GM18502 (cell line): ENCODE measurements around the gene RABL3.
"Not testable (repeated sequence)": the region's sequence is repeated elsewhere in the genome, so short reads cannot be mapped to it uniquely, and the experiment has no call there.

Experiments
- ATAC-seq: cut with Tn5 transposase; IDR thresholded peaks from one replicate; pipeline ENCODE4 v1.9.1; 2021; ENCODE audit warnings: mild to moderate bottlenecking; ENCODE audit not compliant: unreplicated experiment, poor library complexity

Gene RABL3

GRCh38 chr3:120650311-120650710 lies 92.0 kb downstream of the RABL3 start:
- no peak for ATAC-seq

DNA sequence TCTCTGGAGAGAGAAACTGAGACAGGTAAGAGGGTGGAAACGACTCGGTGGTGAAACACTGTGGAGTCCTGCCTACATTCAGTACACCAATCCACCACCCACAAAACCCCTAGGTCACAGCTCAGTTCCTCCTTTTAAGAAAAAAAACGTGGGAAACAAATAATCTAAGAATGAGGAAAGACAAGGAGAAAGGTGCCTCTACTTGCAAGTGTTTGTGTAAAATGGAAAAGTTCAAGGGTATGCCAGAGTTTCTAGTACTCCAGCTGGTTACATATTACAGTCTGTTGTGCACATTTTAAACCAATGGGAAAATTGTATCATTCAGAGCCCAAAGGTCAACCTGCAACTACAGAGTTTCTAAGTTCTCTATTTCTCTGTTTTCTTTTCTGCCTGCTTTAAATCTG lies 92.5 kb downstream of the RABL3 start:
- ATAC-seq, result no peak

DNA sequence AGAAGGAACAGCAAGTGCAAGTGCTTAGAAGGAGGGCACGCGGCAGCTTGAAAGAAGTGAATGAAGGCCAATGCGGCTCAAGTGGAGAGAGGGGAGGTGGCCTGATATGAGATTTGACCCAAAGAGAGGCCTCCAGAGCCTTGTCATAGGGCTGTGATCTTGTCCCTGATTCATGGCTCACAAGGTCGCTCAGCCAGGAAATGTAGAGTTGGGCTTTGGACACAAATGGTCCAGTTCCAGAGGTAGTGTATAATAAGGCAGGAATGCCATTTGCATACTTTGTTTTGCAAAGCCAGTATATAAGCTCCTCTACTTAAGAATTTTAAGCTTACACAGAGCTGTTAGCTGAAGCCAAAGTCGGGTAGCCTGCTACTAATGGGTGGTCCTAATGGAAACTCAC lies 94.0 kb downstream of the RABL3 start:
- ATAC-seq, result no peak

- ATAC-seq, result no peak
These were observed 95.4 kb downstream of the RABL3 start for GRCh38 chr3:120646771-120647432.

- ATAC-seq, result no peak
These were observed 97.1 kb downstream of the RABL3 start for GRCh38 chr3:120645083-120645845.

DNA sequence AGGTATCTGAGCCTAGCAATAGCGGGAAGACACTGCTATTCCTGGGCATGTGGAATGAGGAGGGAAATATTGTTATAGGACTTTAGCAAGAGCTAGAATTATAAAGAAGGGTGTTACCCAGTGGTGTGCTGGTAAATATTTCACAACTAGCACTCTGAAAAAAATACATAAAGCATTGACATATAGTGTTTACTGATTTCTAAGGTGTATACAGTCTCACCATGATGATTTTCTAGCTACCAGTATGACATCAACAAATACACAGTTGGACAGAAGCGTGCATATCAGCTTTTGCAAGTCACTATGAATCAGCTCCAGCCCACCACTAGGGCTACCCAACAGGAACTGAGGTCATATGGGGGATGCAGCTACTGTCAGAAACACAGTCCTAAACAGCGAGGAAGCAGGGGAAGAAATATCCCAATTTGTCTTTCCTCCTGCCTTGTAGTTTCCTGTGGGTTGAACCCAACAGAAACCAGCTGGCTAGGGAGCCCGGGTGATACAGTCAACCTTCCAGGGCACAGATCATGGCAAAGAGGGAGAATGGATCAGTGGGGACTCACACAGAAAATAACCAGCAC lies 99.9 kb downstream of the RABL3 start:
- no peak for ATAC-seq

DNA sequence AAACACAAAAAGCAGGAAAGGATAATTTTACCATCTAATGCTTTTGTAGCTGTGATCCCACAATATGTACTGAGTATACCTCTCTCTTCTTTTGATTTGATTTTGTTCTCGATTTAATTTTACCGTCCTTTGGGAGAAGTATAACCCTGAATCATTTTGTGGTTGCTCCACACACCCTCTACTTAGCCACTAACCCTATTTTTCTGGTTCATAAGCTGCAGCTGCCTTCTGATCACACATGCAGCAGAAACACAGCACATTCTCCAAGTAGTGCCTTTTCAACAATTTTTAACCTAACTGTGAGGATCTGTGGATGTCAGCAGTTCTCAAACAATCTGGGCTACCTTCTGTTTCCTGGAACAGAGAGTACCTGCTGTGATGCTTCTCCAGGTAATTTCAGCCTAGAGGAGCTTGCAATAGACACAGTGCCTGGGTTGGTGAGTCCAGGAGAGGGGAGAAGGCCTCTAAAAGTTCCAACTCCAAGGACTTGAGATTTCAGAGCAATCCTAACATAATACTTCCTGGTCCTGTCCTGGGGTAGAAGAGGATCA lies 100.5 kb downstream of the RABL3 start:
- no peak for ATAC-seq

- no peak for ATAC-seq
These were observed 102.1 kb downstream of the RABL3 start for GRCh38 chr3:120640231-120640630.

DNA sequence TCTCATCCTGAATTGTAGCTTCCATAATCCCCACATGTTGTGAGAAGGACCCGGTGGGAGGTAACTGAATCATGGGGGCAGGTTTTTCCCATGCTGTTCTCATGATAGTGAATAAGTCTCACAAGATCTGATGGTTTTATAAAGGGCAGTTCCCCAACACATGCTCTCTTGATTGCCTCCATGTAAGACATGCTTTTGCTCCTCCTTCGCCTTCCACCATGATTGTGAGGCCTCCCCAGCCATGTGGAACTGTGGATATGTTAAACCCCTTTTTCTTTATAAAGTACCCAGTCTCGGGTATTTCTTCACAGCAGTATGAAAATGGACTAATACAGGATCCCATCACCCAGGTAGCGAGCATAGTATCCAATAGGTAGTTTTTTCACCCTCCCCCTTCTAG lies 103.5 kb downstream of the RABL3 start:
- not testable (repeated sequence) for ATAC-seq

DNA sequence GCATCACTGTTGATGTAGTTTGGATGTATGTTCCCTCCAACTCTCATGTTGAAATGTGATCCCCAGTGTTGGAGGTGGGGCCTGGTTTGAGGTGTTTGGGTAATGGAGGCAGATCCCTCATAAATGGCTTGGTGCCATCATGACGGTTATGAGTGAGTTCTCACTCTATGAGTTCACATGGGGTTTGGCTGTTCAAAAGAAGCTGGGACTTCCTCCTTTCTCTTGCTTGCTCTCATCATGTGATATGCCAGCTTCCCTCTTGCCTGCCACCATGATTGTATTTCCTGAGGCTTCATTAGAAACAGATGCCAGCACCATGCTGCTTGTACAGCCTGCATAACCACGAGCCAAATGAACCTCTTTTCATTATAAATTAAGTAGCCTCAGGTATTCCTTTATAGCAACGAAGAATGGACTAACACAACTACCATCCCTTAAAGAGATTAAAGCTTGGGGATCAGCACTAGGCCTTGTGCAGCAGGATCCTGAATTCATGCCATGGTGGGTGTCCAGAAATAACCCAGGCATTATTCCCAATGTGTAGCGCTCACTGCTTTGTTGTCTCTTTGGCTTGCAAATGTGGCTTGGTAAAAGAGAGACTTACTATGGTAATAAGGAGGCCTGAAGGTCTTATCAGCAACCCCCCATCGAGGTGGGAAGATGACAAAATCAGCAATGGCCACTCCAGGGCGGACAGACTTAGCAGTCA lies 104.3 kb downstream of the RABL3 start:
- no peak for ATAC-seq

GRCh38 chr3:120636795-120637401 lies 105.4 kb downstream of the RABL3 start:
- ATAC-seq, result no peak
